Central memory CD8-positive, alpha-beta T cell (primary cell): ENCODE results near the gene ITGB5.
"Not testable (repeated sequence)": the region's sequence is repeated elsewhere in the genome, so short reads cannot be mapped to it uniquely, and the experiment has no call there.

Experiments
- ATAC-seq: fragments of 150-1000 bp; cut with Tn5 transposase; replicated peaks from 2 replicates; pipeline ENCODE4 v1.10.0; 2022; ENCODE audit warnings: mild to moderate bottlenecking, moderate FRiP score, moderate number of reproducible peaks; ENCODE audit not compliant: poor library complexity, severe bottlenecking; ENCODE audit errors: extremely low read depth
- DNase-seq, 2 donors: peaks; one replicate each; pipeline ENCODE4 v3.0.0; 2021; ENCODE audit warnings: low spot score in 2 of 2
- H3K27ac Mint-ChIP-seq: one replicate; pipeline ENCODE4 v1.8.0; 2022; ENCODE audit warnings: low read depth, mild to moderate bottlenecking, moderate library complexity, mixed read lengths
- H3K27me3 Mint-ChIP-seq: one replicate; pipeline ENCODE4 v1.8.0; 2022; ENCODE audit warnings: mixed read lengths
- H3K36me3 Mint-ChIP-seq: one replicate; pipeline ENCODE4 v1.8.0; 2022; ENCODE audit warnings: mild to moderate bottlenecking, moderate library complexity, mixed read lengths; ENCODE audit not compliant: insufficient read depth
- H3K4me1 Mint-ChIP-seq: one replicate; pipeline ENCODE4 v1.8.0; 2022; ENCODE audit warnings: mixed read lengths
- H3K4me3 Mint-ChIP-seq: one replicate; pipeline ENCODE4 v1.8.0; 2022; ENCODE audit warnings: mild to moderate bottlenecking, moderate library complexity, mixed read lengths
- H3K9me3 Mint-ChIP-seq: one replicate; pipeline ENCODE4 v1.8.0; 2022; ENCODE audit warnings: mixed read lengths

The ITGB5 gene

GRCh38 chr3:124836448-124836847 is 50.7 kb downstream of the ITGB5 start:
- ATAC-seq (no peak), DNase-seq (no peak)
- Mint-ChIP-seq H3K4me3 (no peak overlapping the region), H3K36me3 (peaks cover 1% of the 10 kb centered on the region), H3K9me3 (no peaks in the 10 kb centered on the region), H3K27ac (no peak overlapping the region), H3K4me1 (peaks cover 25% of the 10 kb centered on the region), H3K27me3 (peaks cover 27% of the 10 kb centered on the region)

DNA sequence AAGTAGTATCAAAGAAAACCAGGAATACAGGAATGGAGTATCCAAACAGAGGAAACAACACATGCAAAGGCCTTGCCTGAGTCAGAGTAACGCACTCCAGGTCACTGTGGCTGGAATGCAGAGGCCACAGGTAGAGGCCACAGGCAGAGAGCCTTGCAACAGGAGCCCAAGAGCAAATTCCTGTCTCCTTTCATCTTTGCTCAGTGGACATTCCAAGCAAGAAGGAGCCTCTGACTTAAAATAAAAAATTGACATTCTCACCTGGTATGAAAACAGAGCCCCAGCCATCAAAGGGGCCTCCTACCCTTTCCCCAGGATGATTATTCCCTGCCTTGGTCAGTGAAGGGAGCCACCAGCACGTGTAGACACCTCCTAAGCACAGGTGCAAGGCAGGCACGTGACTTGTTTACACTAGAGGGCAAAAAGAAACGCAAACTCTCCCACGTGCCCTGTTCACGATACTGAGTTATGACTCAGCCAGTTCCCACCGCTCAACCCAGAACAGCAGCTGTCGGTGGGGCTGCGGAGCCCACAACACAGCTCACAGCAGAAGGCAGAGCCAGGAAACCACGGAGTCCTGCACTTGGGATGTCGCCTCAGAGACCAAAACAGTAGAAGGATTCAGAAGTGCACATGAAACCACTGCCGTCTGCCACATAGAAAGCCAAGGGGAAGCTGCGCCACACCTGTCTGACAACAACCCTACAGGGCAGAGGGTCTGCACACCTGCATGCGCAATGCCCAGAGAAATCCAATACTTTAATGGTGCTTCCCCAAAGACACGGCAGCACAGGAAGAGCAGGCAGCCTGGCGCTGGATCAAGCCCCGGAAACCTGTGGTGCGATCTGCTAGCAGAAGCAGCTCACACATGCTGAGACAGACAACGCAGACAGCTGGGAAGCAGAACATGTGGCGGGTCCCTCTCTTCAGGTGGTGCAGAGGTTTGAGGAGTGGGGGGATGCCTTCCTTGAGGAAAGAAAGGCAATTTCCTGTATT is 52.1 kb downstream of the ITGB5 start:
- DNase-seq (peak; percentile 18 to 50), ATAC-seq (peak; percentile 93)
- Mint-ChIP-seq H3K4me1 (peaks cover 21% of the 10 kb centered on the region), H3K27ac (peak overlapping the region; percentile 89), H3K4me3 (peak overlapping the region; percentile 75), H3K27me3 (peaks cover 31% of the 10 kb centered on the region), H3K36me3 (no peaks in the 10 kb centered on the region), H3K9me3 (no peaks in the 10 kb centered on the region)

- DNase-seq (no peak), ATAC-seq (no peak)
- Mint-ChIP-seq H3K27me3 (peaks cover 31% of the 10 kb centered on the region), H3K27ac (peak overlapping the region; percentile 89), H3K4me3 (peak overlapping the region; percentile 15), H3K36me3 (no peaks in the 10 kb centered on the region), H3K4me1 (peaks cover 21% of the 10 kb centered on the region), H3K9me3 (no peaks in the 10 kb centered on the region)
Measured at GRCh38 chr3:124833710-124834332, 53.3 kb downstream of the ITGB5 start.

DNA sequence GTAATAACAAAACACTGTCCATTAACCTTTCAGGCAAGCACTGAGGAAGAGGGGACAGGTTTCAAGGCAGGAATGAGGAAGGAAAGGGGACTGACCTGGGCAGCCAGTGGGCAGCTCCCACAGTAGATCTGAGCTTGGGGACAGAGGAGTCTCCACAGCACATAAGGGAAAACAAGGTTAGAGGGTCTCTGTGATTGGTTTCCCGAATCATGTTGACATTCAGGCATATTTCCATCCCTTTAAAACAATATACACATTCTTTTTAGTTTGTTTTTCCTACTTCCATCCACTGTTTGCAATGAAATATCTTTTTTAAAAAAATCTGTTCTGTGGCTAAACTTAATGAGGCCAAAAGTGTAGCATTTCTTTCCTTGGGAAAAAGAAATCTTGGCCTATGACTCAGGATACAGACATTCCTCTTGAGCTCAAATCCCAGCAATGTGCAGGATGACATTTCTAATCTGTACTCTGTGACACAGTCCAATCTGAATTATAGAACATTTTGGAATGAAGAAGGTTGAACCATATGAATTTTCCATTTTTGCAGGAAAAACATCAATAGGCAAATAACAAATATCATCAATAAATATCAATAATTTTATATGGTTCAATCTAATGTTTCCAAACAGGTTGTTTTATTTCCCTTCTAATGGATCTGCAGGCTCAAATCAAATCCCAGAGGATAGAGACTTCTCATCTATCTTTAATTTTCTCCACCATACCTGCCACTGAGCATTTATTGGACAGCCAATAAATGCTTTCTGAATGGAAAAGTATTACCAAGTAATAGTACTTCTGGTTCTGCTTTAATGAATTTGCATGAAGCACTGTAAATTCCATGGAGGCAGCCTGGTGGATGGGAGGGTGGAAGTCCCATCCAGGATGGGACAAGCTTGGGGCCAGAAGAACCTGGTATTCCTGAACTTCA is 54.1 kb downstream of the ITGB5 start:
- H3K9me3 Mint-ChIP-seq, result no peaks in the 10 kb centered on the region
- ATAC-seq (no peak), DNase-seq (no peak)
- H3K27ac Mint-ChIP-seq, result peak overlapping the region; percentile 89
- peaks cover 31% of the 10 kb centered on the region for H3K27me3 Mint-ChIP-seq
- no peaks in the 10 kb centered on the region for H3K36me3 Mint-ChIP-seq
- H3K4me3 Mint-ChIP-seq, result no peak overlapping the region
- H3K4me1 Mint-ChIP-seq, result peaks cover 21% of the 10 kb centered on the region

GRCh38 chr3:124831628-124832199 is 55.5 kb downstream of the ITGB5 start:
- H3K27ac Mint-ChIP-seq, result no peak overlapping the region
- H3K36me3 Mint-ChIP-seq, result no peaks in the 10 kb centered on the region
- no peak overlapping the region for H3K4me3 Mint-ChIP-seq
- DNase-seq, result no peak
- peaks cover 31% of the 10 kb centered on the region for H3K27me3 Mint-ChIP-seq
- no peaks in the 10 kb centered on the region for H3K9me3 Mint-ChIP-seq
- H3K4me1 Mint-ChIP-seq, result peaks cover 21% of the 10 kb centered on the region
- no peak for ATAC-seq

DNA sequence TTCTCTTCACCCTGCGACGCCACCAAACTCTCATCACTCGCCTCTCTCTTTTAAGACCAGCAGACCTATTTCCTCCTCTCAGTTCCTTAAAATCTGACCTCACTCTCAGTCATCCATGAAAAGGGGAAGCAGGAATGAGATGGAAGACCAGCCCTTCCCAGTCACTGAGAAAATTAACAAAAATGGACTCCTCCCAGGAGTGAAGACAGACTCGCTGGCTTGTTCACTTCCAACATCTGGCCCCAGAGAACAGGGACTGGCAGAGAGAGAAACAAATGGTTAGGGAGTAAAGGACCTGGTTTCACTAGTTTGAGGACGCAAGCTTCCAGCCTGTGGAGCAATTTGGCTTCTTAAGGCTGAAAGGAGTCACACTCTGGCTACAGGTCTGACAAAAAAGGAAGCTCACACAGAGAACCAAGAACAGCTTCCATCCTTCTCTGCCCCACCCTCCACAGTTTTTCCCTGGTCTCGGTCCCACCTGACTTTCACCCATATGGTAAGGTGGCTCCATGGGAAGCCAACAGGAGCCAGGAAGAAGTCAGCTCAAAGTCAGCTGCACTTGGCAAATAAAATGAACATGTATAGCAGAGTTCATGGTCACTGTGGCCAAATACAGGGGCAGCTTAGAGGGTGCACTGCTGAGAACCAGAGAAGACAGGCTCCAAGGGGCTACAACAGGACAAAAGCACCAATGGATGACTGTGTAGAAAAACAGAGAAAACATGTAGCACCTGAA is 57.2 kb downstream of the ITGB5 start:
- Mint-ChIP-seq H3K27ac (no peak overlapping the region), H3K4me1 (peaks cover 13% of the 10 kb centered on the region), H3K9me3 (no peaks in the 10 kb centered on the region), H3K36me3 (no peaks in the 10 kb centered on the region), H3K27me3 (peaks cover 25% of the 10 kb centered on the region), H3K4me3 (no peak overlapping the region)
- no peak for ATAC-seq
- no peak for DNase-seq

DNA sequence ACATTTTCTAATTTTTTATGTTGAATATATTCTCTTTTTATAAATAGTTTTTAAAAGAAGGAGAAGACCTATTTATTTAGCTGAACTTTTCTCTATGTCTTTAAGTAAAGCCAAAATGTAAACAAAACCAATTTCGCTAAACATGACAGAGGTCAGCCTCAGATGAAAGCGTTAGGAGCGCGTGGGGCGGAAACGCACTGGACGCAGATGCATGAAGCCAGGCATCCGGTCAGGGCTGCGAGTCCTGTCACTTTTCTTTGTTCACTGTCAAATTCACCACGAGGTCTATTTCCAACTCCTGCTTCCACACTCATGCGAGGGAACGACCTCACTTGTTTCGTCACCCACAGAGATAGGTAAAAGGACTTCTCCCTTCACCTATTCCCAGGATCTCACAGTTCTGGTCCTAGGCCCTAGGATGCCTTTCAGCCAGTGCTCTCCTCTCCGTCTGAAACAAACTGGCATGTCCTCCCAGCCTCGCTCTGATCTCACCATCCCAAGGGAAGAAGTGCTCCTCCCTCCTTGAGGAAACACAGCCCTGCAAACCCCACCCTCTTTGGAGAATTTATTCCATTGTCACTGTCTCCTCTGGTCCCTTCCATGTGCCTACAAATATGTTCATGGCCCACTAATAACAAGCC is 57.9 kb downstream of the ITGB5 start:
- ATAC-seq (no peak), DNase-seq (no peak)
- H3K9me3 Mint-ChIP-seq, result no peaks in the 10 kb centered on the region
- no peaks in the 10 kb centered on the region for H3K36me3 Mint-ChIP-seq
- no peak overlapping the region for H3K27ac Mint-ChIP-seq
- no peak overlapping the region for H3K4me3 Mint-ChIP-seq
- H3K4me1 Mint-ChIP-seq, result peaks cover 8% of the 10 kb centered on the region
- H3K27me3 Mint-ChIP-seq, result peaks cover 21% of the 10 kb centered on the region

GRCh38 chr3:124827476-124828206 is 59.5 kb downstream of the ITGB5 start:
- H3K9me3 Mint-ChIP-seq, DNase-seq, H3K36me3 Mint-ChIP-seq, H3K4me1 Mint-ChIP-seq, H3K27ac Mint-ChIP-seq, ATAC-seq, H3K4me3 Mint-ChIP-seq: not testable (repeated sequence)
- H3K27me3 Mint-ChIP-seq, result peaks cover 14% of the 10 kb centered on the region

- no peak overlapping the region for H3K4me3 Mint-ChIP-seq
- H3K9me3 Mint-ChIP-seq, result no peaks in the 10 kb centered on the region
- peaks cover 22% of the 10 kb centered on the region for H3K27me3 Mint-ChIP-seq
- ATAC-seq (no peak), DNase-seq (no peak)
- no peaks in the 10 kb centered on the region for H3K4me1 Mint-ChIP-seq
- no peaks in the 10 kb centered on the region for H3K36me3 Mint-ChIP-seq
- no peak overlapping the region for H3K27ac Mint-ChIP-seq
Measured at GRCh38 chr3:124826703-124827102, 60.5 kb downstream of the ITGB5 start.

GRCh38 chr3:124824286-124824915 is 62.8 kb downstream of the ITGB5 start:
- H3K27ac Mint-ChIP-seq, result no peak overlapping the region
- peaks cover 32% of the 10 kb centered on the region for H3K27me3 Mint-ChIP-seq
- H3K9me3 Mint-ChIP-seq, result no peaks in the 10 kb centered on the region
- H3K4me3 Mint-ChIP-seq, result no peak overlapping the region
- no peaks in the 10 kb centered on the region for H3K36me3 Mint-ChIP-seq
- no peak for DNase-seq
- ATAC-seq, result no peak
- H3K4me1 Mint-ChIP-seq, result no peaks in the 10 kb centered on the region
